Glomerular endothelial cell (primary cell): Measurements from ENCODE around the gene MAB21L2. TPM values are rescaled to one million over a fixed set of nuclear protein-coding genes. Genes with fewer than 3 reads are reported as not detected.

Source experiments
- DNase-seq: peaks from one replicate; pipeline ENCODE4 v3.0.0-alpha.2; 2011; ENCODE audit warnings: low read depth, low spot score; ENCODE audit errors: extremely low read depth
- total RNA-seq: library from RNA; depleted of rRNA; stranded (reverse); fragments of >200 nt; gene quantifications from 2 replicates; pipeline ENCODE4 v1.2.3, GENCODE V29; 2015

The MAB21L2 gene
- total RNA-seq, 1 donor from 2014 or later, result 0.70 TPM

DNA sequence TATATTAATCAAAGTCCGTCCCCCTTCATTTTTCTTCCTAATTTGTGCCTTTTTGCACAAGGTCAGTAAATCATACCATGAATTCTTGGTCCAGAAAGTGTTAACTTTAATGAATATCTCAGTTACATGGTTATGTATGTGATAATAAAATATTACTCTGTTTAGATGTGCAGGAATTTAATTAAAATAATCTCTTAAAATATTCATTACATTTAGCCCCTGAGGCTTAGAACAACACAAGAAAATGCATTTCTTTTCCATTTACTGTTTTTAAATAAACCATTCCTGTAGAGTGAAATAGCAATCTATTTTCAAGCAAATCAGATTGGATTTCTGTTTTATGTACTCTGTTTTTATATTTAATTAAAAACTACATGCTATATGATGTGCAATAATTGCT, 17.6 kb downstream of the MAB21L2 start:
- DNase-seq, result no peak

DNA sequence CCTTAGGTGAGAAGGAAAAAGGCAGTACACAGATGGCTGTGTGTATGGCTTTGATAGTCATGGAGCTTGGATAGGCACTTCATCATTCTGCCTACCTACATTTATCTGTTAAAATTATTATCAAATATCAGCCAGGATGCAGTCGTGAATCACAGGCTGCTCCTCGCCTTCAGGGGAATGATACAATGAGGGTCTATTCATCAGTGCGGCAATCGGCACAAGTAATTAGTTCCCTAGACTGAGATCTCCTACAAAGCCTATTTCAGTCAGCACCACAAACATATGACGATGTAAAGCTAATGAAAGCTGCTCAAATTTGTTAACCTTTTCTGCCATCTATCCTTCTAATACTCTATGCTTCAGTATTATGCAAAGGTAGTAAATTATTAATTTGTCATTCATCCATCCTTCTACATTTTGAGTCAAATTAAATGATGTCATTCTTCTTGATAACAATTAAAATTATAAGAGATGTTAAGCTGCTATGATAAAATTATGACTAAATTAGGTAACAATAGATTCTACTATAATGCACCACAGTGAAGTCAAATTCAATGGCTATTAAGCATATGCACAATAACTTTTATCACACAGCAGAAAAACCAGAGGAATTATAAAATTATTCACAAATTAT, 19.0 kb downstream of the MAB21L2 start:
- no peak for DNase-seq

DNA sequence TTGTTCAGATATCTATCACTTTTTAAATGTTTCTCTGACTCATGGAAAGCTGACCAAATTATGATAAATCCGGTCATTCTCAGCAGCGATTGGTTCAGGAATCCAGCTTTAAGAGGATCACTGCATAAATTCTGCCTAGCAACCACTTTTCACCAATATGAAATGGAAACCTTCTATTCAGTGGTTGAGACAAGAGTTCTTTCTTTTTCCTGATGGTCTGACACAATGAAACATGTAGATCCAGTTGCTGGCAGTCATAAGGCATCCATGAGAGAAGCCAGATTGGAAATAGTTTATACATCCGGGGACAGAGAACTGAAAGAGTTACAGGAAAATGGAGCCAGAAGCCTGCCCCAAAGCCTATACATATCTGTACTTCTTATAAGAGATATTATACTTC, 27.2 kb downstream of the MAB21L2 start:
- no peak for DNase-seq

DNA sequence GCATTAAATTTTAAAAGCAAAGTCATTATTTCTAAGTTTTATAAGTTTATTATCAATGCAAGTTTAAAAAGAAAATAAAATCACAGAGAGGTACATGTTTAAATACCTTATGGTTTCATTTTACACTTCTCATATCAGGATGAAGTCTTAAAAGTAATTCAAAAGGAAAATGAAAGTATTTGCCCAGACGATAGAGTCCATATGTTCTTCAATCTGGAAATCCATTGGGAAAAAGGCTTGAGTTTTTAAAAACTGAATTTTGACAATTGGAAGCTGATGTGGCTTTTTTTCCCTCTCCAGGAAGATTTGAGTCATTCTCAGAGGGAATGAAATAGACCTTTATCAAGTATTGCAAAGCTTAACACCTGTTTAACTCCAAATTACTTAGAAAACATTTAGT, 37.1 kb downstream of the MAB21L2 start:
- no peak for DNase-seq

DNA sequence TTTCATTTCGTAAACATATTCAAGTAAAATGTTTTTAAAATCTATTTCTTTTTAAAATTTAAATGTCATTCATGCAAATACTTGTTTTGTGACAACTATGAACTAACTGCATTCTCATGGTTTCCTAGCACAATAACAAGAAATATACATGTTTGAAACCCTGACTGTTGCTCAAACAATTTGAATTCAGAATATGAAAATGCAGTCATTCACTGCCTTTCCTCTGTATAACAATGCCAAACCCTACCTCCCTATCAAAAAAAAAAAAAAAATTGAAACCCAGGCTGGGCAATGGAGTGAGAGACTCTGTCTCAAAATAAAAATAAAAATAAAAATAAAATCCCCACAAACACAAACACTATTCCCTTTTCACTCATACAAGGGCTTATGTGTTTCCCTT, 42.1 kb downstream of the MAB21L2 start:
- no peak for DNase-seq

DNA sequence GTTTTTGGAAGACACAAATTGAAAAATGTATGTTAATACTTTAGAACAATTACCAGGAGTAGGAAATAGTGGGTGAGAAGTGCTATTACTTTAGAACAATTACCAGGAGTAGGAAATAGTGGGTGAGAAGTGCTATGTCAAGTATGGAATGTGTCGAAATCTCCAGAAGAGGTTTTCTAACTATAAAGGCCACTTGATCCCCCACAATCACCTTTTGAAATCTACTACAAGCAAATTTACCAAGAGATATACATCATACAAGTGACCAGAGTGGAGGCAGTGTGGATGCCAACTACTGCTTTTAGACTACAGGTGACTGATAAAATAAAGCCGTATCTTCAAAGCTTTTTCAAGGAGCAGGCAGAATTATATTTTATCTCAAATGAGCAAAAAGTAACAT, 43.1 kb downstream of the MAB21L2 start:
- DNase-seq, result no peak

DNA sequence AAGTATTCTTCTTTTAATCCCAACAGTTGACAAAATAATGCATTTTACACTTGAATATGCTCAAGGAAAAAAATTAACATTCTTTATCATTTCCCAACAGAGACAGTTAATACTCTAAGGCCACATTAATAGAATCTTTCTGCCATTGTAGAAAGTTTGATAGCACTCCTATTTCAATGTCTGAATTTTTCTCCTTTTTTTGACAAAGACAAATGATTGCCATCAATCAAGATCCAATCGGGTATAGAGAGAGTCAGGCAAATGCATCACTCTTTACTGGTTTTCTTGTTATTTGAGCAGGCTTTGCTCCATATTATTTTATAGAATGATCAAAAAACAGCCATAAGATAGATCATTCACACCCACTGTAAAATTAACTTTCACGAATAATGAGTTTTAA, 46.1 kb downstream of the MAB21L2 start:
- DNase-seq, result no peak

DNA sequence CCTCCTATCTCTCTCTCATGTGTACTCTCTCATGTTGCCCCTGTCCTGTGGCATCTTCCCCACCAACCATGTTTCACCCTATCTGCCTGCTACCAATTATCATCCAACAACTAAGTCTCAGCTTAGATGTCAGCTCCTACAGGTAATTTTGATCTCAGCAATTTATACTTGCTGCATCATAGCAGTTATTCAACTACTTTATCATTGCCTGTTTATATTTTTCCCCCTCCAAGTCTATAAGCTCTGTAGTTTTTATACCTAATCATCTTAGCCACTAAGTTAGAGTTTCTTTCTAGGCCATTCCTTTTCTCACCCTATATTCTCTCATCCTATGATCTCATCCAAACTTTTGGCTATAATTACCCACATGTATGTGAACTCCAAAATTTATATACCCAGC, 50.7 kb downstream of the MAB21L2 start:
- no peak for DNase-seq
